GM20431 (cell line): Measurements from ENCODE around the gene CCDC3.

Experiments
- in situ Hi-C: fragments of 300-500 bp; cut with MseI, MboI; formaldehyde crosslinking; loops from one replicate; pipeline ENCODE4 v1.15.0; 2020; ENCODE audit warnings: low sequenced_read_pairs; ENCODE audit not compliant: unreplicated experiment

Gene CCDC3

DNA sequence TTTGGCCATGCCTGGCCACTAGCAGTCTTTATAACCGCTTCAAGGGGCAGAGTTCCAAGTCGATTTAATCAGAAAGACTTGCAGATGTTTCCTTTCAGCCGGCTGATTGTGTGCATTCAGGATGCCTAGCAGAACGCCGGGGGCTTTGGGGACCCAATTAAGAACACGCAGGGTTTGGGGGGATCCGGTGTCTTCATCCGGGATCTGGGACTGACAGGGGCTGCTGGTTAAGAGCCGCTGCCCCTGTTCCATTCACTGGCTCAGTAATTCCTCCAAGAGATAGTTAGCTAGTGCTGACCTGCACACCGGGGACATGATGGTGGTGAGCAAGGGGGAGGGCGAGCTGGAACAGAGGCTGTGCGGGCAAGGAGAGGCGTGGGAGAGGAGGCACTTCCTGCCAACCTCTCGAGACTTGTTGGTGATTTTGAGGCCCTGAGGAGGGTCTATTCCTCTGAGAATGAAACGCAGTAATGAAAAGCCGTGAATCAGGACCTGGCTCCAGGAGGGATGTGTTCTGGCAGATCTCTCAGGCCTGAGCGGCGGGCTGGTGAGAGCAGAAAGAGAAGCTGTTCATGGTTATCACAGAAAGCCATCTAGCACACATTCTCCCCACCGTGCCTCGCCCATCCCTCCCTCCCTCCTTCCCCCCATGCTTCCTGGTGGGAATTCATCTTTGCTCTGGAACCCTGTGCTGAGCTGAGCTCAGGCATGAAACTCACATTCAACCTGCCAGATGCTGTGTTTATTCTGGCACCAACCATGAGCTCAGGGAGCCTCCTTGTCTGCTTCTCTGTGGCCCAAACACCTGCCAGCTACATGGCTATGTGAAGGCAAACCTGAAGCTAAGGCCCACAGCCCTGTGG is 152.0 kb downstream of the CCDC3 start:
- in situ Hi-C loops, result no loop called here

DNA sequence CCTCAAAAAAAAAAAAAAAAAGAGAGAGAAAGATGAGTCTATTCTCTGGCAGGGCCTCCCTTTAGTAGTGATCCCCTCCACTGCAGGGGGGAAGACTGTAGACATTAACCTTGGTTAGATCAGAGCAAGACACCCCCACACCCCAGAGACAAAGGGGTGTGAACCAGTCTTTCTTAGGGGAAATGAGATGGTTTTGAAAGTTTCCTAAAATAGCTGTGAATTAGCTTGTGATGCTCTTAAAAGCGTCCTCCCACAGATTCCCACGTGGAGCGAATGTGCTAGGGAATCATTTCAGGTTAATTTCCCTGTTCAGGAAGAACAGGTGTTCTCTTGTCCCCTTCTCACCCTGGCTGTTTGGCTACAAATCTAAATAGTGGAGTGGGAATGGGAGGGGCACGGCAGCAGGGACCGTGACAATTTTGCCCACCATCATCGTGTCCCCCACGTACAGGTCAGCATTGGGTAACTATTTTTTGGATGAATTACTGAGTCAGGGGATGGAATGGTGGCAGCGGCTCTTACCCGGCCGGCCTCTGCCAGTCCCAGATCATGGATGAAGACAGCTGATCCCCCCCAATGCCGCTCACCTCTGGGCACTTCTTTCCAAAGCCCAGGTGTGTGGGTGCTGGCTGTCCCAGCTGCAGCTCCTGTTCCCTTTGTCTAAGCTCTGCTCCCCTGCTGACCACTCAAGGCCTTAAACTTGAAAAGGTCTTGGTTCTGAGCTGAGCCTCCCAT is 152.9 kb downstream of the CCDC3 start:
- in situ Hi-C loops, result no loop called here

DNA sequence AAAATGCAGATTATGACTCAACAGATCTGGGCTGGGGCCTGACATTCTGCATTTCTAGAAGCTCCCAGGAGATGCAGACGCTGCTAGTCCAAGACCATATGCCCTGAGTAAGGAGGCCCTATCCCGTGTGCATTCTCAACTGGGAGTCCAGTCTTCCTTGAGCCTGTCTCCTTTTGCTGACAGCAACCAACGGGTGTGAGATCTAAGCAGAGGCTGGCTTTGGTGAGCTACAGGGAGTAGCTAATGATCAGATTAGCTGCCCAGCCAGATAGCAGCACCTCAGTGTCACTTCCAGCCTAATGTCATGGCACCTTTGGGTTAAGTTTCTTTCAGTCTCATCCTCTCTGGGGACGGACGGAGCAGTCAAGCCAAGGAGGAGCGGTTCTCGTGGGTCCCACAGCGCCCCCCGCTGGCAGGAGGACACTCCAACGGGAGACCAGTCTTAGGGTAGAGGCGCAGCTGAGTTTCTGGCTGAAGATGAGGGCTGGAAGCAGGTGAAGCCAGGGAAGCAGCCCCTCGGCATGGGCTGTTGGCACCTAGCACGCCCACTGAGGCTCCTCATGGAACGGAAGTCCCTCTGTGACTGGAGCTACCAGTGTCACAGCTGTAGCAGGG is 154.0 kb downstream of the CCDC3 start:
- in situ Hi-C loops, result no loop called here

DNA sequence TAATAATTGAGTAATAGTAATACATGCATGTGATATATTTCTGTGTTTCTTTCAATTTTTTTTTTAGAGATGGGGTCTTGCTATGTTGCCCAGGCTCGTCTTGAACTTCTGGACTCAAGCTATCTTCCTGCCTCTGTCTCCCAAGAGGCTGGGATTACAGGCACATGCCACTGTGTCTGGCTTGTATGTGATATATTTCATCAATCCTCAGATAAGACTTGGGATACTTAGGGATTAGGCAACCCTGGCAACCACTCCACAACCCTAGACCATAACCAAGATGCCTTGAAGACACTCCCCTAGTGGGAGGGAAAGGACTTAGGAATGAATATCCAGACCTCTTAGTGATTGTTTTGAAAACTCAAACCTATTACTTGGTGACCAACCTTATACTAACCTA is 154.8 kb downstream of the CCDC3 start:
- in situ Hi-C loops, result no loop called here
